MM.1S (cell line): Measurements from ENCODE around the gene DAAM2.

Experiments used
- EZH2 ChIP-seq: fragments of 300-600 bp; sonication (generic); optimal IDR thresholded peaks from 2 replicates; pipeline ENCODE3; 2017; ENCODE audit warnings: low read depth, mild to moderate bottlenecking, antibody characterized with exemption, low read length, mixed read lengths
- EZH2phosphoT487 ChIP-seq: fragments of 300-600 bp; sonication (generic); IDR thresholded peaks from 2 replicates; pipeline ENCODE4 v1.6.1; 2018; ENCODE audit warnings: antibody characterized with exemption, low read length
- TF ChIP-seq, protein P1 (sequence below): fragments of 300-600 bp; sonication (generic); IDR thresholded peaks from 2 replicates; pipeline ENCODE4 v1.5.1; 2016; ENCODE audit warnings: antibody characterized with exemption, low read length, mixed read lengths

DNA sequence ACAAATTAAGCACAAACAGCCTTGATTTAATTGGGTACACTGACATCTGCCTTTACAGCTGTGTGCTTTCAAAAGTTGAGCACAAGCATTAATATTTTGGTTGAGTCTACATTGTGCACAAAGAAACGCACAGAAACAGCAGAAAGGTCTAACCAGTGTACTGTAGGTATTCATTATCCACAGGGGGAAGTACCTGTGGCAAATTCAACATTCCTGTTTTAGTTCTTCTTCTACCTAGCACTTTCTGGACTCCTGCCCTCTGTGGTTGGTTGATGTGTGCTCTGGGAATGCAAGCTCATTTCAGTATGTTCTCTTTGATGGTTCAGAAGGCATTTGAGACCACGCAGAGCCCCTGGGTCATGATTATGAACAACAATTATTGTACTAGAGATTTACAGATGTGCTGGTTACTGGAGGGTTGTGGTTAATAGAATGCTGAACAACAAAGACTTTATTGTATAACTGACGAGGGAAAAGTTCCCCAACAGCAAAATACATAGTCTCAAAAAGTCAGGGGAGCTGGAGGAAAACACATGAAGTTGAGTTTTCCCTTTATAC lies 26.6 kb upstream of the DAAM2 start:
- TF ChIP-seq, protein P1, sequence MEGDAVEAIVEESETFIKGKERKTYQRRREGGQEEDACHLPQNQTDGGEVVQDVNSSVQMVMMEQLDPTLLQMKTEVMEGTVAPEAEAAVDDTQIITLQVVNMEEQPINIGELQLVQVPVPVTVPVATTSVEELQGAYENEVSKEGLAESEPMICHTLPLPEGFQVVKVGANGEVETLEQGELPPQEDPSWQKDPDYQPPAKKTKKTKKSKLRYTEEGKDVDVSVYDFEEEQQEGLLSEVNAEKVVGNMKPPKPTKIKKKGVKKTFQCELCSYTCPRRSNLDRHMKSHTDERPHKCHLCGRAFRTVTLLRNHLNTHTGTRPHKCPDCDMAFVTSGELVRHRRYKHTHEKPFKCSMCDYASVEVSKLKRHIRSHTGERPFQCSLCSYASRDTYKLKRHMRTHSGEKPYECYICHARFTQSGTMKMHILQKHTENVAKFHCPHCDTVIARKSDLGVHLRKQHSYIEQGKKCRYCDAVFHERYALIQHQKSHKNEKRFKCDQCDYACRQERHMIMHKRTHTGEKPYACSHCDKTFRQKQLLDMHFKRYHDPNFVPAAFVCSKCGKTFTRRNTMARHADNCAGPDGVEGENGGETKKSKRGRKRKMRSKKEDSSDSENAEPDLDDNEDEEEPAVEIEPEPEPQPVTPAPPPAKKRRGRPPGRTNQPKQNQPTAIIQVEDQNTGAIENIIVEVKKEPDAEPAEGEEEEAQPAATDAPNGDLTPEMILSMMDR = no peak
- no peak for TF ChIP-seq EZH2phosphoT487
- no peak for TF ChIP-seq EZH2
